Bronchial epithelial cell (primary cell): ENCODE results near the gene MACC1. TPM values are rescaled to one million over a fixed set of nuclear protein-coding genes. Genes with fewer than 3 reads are reported as not detected.

Source experiments
- DNase-seq: peaks from one replicate; pipeline ENCODE4 v3.0.0-alpha.2; 2010; ENCODE audit warnings: low read depth
- FAIRE-seq: peaks from 2 replicates; lab custom pipeline; 2011; peaks lifted over from hg19 to GRCh38; lab: Jason Lieb, UNC
- H3K27me3 ChIP-seq: 2 replicates; pipeline ENCODE4 v1.5.1; 2011; ENCODE audit warnings: low read length; ENCODE audit not compliant: control insufficient read depth, insufficient read depth
- H3K36me3 ChIP-seq: 2 replicates; pipeline ENCODE4 v1.5.1; 2011; ENCODE audit warnings: low read length; ENCODE audit not compliant: control insufficient read depth, insufficient read depth
- H3K4me3 ChIP-seq: 2 replicates; pipeline ENCODE4 v1.5.1; 2011; ENCODE audit warnings: mild to moderate bottlenecking, low read depth, low read length, control low read depth
- total RNA-seq: library from RNA; depleted of rRNA; stranded (reverse); fragments of >200 nt; gene quantifications from 2 replicates; pipeline ENCODE4 v1.2.1, GENCODE V29; 2014
- TF ChIP-seq, protein P1 (sequence below): IDR thresholded peaks from 2 replicates; pipeline ENCODE4 v1.5.1; 2011; ENCODE audit warnings: mild to moderate bottlenecking, moderate library complexity, low read length, control low read depth, inconsistent platforms; ENCODE audit not compliant: insufficient read depth, severe bottlenecking

Gene MACC1
- total RNA-seq, 1 donor from 2014 or later: 15.5 TPM

DNA sequence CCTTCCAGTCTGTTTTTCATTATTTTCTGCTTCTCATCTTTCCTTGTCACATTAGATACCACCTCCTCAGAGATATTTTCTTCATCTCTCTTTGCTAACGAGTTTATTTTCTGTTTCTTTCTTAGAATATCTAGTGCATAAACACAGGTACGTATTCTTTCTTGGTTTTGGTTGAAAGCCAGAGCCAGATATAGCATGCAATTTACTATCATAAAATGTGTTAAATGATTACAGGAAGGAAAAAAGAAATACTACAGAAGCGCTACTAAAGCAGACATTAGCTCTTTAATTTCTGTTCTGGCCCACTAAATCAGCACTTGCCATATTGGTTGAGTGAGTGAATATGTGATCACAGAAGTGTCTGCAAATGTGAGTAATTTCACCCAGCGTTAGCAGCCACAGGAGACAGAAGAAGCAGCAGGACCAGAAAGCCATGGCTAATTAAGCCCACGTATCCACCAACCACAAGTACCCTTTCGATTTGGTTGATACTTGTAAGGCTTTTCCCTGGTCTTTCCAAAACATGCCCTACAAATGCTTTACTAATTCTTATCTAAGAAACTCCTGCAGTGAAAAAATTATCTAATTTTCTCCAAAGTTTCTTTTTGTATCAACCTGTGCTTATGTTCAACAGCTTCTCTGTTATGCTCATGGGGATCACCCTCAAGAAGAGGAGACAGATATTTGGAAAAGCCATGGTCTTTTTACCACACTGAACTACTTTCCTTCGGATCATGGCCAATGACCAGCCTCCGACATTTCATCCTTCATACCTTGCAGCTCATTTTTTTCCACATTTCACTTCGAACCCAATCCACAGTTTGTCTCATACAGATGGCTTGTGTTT, 23.1 kb upstream of the MACC1 start:
- no peak overlapping the region for H3K4me3 ChIP-seq
- FAIRE-seq (no peak), DNase-seq (no peak)
- H3K27me3 ChIP-seq: no peaks in the 10 kb centered on the region
- no peaks in the 10 kb centered on the region for H3K36me3 ChIP-seq
- TF ChIP-seq, protein P1, sequence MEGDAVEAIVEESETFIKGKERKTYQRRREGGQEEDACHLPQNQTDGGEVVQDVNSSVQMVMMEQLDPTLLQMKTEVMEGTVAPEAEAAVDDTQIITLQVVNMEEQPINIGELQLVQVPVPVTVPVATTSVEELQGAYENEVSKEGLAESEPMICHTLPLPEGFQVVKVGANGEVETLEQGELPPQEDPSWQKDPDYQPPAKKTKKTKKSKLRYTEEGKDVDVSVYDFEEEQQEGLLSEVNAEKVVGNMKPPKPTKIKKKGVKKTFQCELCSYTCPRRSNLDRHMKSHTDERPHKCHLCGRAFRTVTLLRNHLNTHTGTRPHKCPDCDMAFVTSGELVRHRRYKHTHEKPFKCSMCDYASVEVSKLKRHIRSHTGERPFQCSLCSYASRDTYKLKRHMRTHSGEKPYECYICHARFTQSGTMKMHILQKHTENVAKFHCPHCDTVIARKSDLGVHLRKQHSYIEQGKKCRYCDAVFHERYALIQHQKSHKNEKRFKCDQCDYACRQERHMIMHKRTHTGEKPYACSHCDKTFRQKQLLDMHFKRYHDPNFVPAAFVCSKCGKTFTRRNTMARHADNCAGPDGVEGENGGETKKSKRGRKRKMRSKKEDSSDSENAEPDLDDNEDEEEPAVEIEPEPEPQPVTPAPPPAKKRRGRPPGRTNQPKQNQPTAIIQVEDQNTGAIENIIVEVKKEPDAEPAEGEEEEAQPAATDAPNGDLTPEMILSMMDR: no peak

DNA sequence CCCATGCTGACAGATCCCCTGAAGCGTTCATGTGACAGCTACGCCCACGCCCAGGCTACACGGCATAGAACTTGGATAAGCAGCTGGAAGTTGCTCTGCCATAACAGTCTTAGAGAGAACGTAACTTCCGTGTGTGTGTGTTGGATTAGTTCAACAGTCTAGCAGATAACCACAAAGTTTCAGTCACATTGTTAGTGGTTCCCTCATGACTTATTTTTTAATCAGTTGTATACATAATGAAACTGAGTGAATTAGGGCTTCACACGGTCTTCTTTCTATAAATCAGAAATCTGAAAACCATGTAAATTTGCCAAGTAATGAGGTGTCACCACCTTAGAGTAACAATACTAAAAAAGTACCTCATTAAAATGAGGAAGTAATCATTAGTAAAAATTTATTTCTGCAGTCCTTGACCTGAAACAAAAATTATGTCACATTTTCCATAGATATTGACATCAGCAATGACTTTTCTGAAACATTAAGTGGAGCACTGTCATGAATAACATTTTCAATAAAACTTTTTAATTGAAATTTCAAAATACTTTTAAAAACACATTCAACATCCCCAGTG, 21.7 kb upstream of the MACC1 start:
- FAIRE-seq: no peak
- Histone ChIP-seq H3K36me3 (no peaks in the 10 kb centered on the region), H3K27me3 (no peaks in the 10 kb centered on the region), H3K4me3 (no peak overlapping the region)
- peak; percentile 51 for DNase-seq
- TF ChIP-seq, protein P1: no peak

DNA sequence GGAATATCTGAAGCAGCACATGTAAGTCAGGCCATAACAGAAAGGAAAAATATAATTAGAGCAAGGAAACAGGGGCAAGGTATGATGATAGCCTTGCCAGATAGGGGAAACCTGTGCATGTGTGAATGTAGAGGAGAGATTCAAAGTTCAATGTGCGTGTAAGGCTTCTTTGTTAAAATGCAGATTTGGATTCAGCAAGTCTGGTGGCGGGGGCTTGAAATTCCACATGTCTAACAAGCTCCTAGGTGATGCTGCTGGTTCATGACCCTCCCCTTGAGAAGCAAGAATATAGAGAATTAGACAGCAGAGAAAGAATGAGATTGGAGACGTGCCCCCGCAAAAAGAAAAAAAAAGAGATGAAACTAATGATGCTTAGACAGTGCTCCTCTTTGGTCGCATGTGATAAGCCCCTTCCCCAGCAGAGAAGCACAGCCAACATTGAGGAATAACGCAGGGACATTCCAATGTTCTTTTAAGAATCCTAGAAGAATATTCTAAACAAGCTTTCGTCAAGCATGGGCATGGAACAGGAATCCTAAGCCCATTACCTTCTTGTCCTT, 21.1 kb upstream of the MACC1 start:
- TF ChIP-seq, protein P1: no peak
- Histone ChIP-seq H3K4me3 (no peak overlapping the region), H3K27me3 (no peaks in the 10 kb centered on the region), H3K36me3 (no peaks in the 10 kb centered on the region)
- FAIRE-seq (no peak), DNase-seq (no peak)

DNA sequence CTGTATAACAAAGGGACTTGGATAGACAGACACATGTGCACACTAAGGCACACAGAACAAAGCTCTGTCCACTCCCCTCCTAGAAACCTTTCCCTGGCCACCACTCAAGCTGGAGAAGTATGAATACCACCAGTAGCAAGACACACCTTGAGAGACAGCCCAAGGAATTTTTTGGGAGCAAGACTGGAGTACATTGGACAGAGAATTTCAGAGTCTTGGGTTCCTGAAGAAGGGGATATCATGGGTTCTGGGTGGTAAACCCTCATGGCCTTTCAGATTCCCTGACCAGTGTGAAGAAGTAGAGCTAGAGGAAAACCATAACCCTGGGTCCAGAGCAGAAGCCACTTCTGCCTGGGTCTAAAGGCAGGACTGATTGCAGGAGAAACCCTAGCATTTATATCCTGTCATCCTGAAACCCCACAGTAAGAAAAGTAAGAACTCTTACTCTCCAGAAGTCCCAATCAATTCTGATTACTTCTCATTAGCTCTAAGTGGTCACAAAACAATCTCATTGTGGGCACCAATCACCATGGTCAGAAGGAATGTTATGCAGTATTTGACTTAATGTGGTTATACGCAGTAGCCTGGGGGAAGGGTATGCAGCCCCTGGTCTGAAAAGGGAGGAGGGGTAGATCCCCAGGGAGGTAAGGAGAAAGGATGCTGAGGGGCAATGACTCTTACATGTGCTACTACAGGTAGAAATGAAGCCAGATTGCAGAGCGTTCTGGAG, 20.4 kb upstream of the MACC1 start:
- TF ChIP-seq, protein P1: no peak
- no peaks in the 10 kb centered on the region for H3K36me3 ChIP-seq
- no peaks in the 10 kb centered on the region for H3K27me3 ChIP-seq
- DNase-seq: no peak
- H3K4me3 ChIP-seq: no peak overlapping the region
- no peak for FAIRE-seq

DNA sequence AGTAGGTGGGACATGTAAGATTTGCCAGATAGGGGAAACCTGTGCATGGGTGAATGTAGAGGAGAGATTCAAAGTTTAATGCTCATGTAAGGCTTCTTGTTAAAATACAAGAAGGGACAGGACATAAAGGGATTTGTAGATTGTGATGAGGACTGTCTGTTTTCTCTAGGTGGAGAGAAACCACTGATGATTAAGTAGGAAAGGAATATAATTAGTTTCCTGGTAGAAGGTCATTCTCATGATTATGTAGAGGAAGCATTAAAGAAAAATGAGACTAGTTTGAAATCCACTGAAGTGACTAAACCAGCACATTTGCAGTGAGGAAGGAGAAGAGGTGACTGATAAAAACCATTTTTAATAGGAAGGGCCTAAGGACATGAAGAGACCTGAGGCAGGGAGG, 19.6 kb upstream of the MACC1 start:
- DNase-seq (peak; percentile 80), FAIRE-seq (no peak)
- TF ChIP-seq, protein P1: no peak

More for the DNA sequence above, 19.6 kb upstream of the MACC1 start:
- no peak overlapping the region for H3K4me3 ChIP-seq
- H3K36me3 ChIP-seq: no peaks in the 10 kb centered on the region
- H3K27me3 ChIP-seq: no peaks in the 10 kb centered on the region
